PC-3 (cell line): Measurements from ENCODE around the gene GRK3. TPM values are rescaled to one million over a fixed set of nuclear protein-coding genes. Genes with fewer than 3 reads are reported as not detected.

Experiments
- ATAC-seq: fragments of 200-7000 bp; cut with Tn5 transposase; 2 replicates; pipeline ENCODE4 v1.9.1; 2020; ENCODE audit warnings: mild to moderate bottlenecking, moderate library complexity
- BruUV-seq: library from RNA; stranded (reverse); fragments of 400-500 nt; replicated peaks from 2 replicates; lab custom pipeline; 2021; lab: Mats Ljungman, UMichigan
- CTCF ChIA-PET: fragments of 300-600 bp; sonication (Branson Sonifier 250); formaldehyde crosslinking; loops from one replicate; lab custom pipeline; 2022; ENCODE audit warnings: antibody characterized with exemption; lab: Charles Lee
- POLR2A ChIA-PET: fragments of 300-600 bp; sonication (Branson Sonifier 250); formaldehyde crosslinking; loops from one replicate; lab custom pipeline; 2022; ENCODE audit warnings: antibody characterized with exemption; ENCODE audit not compliant: unreplicated experiment; lab: Charles Lee
- DNase-seq: peaks from one replicate; pipeline ENCODE4 v3.0.0-alpha.2; 2015
- H2AFZ ChIP-seq: fragments of 300-600 bp; sonication (generic); 2 replicates; pipeline ENCODE4 v1.6.0; 2016; ENCODE audit warnings: antibody characterized with exemption, low read length
- H3F3A ChIP-seq: fragments of 300-600 bp; sonication (generic); one replicate; pipeline ENCODE4 v1.6.0; 2017; ENCODE audit warnings: antibody characterized with exemption, low read length, control low read depth, mild to moderate bottlenecking; ENCODE audit not compliant: unreplicated experiment
- H3K27ac ChIP-seq: fragments of 300-600 bp; sonication (generic); 2 replicates; pipeline ENCODE4 v1.5.1; 2016; ENCODE audit warnings: mild to moderate bottlenecking, low read length
- H3K27me3 ChIP-seq: fragments of 300-600 bp; sonication (generic); 2 replicates; pipeline ENCODE4 v1.6.1; 2016; ENCODE audit warnings: low read length, mixed read lengths
- H3K36me3 ChIP-seq: fragments of 300-600 bp; sonication (generic); 2 replicates; pipeline ENCODE4 v1.6.1; 2016; ENCODE audit warnings: low read depth, mixed run types, low read length, mixed read lengths
- H3K4me1 ChIP-seq: fragments of 300-600 bp; sonication (generic); 2 replicates; pipeline ENCODE4 v1.5.1; 2016; ENCODE audit warnings: low read length; ENCODE audit not compliant: insufficient read depth
- H3K4me2 ChIP-seq: fragments of 300-600 bp; sonication (generic); 2 replicates; pipeline ENCODE4 v1.6.0; 2016; ENCODE audit warnings: low read length
- H3K4me3 ChIP-seq: fragments of 300-600 bp; sonication (generic); 2 replicates; pipeline ENCODE4 v1.5.1; 2016; ENCODE audit warnings: mild to moderate bottlenecking, low read length, mixed read lengths
- H3K79me2 ChIP-seq: fragments of 300-600 bp; sonication (generic); 2 replicates; pipeline ENCODE4 v1.6.1; 2017; ENCODE audit warnings: low read length, mixed read lengths
- H3K9ac ChIP-seq: fragments of 300-600 bp; sonication (generic); 2 replicates; pipeline ENCODE4 v1.6.0; 2016; ENCODE audit warnings: mild to moderate bottlenecking, low read length
- H3K9me2 ChIP-seq: fragments of 300-600 bp; sonication (generic); replicated peaks from 2 replicates; pipeline ENCODE4 v1.6.1; 2016; ENCODE audit warnings: mixed run types, low read length, mixed read lengths
- H3K9me3 ChIP-seq: fragments of 300-600 bp; sonication (generic); 2 replicates; pipeline ENCODE4 v1.6.1; 2016; ENCODE audit warnings: low read length, mixed read lengths
- H4K20me1 ChIP-seq: fragments of 300-600 bp; sonication (generic); 2 replicates; pipeline ENCODE4 v1.6.1; 2016; ENCODE audit warnings: low read length, mixed read lengths
- CTCF ChIP-seq: fragments of 300-600 bp; sonication (generic); conservative IDR thresholded peaks from 2 replicates; pipeline ENCODE4 v1.5.1; 2017; ENCODE audit warnings: antibody characterized with exemption, low read depth, mild to moderate bottlenecking, low read length
- EZH2 ChIP-seq: fragments of 300-600 bp; sonication (generic); IDR thresholded peaks from one replicate; pipeline ENCODE4 v1.6.1; 2017; ENCODE audit warnings: antibody characterized with exemption, mild to moderate bottlenecking, low read length; ENCODE audit not compliant: unreplicated experiment
- EZH2phosphoT487 ChIP-seq: fragments of 300-600 bp; sonication (generic); IDR thresholded peaks from 2 replicates; pipeline ENCODE4 v1.6.1; 2018; ENCODE audit warnings: mild to moderate bottlenecking, antibody characterized with exemption, low read length, borderline replicate concordance
- intact Hi-C: fragments of 100-400 bp; cut with micrococcal nuclease; formaldehyde crosslinking; loops from 2 replicates; pipeline ENCODE4 v1.9.0; 2023
- total RNA-seq: library from RNA; depleted of rRNA; stranded (reverse); fragments of >200 nt; gene quantifications from 2 replicates; pipeline ENCODE4 v1.2.3, GENCODE V29; 2014

The GRK3 gene
- total RNA-seq, 1 experiment from 2014 or later, result under 0.01 TPM

GRCh38 chr22:25735650-25736049, 171.2 kb downstream of the GRK3 start:
- no peaks in the 10 kb centered on the region for H3K9me2 ChIP-seq
- intact Hi-C loops, result no loop called here
- no peaks in the 10 kb centered on the region for H3K36me3 ChIP-seq
- H2AFZ ChIP-seq, result no peak overlapping the region
- CTCF ChIA-PET, result no interaction called here
- BruUV-seq, result no TSS peak
- no peaks in the 10 kb centered on the region for H3K79me2 ChIP-seq
- no peaks in the 10 kb centered on the region for H3F3A ChIP-seq
- no peaks in the 10 kb centered on the region for H3K9me3 ChIP-seq
- no peaks in the 10 kb centered on the region for H3K27me3 ChIP-seq
- no peak for TF ChIP-seq CTCF
- TF ChIP-seq EZH2phosphoT487, result no peak
- no peak for TF ChIP-seq EZH2
- H4K20me1 ChIP-seq, result no peaks in the 10 kb centered on the region
- ATAC-seq (no peak), DNase-seq (no peak)
- H3K4me1 ChIP-seq, result no peaks in the 10 kb centered on the region
- POLR2A ChIA-PET, result no interaction called here
- no peak overlapping the region for H3K9ac ChIP-seq
- no peak overlapping the region for H3K27ac ChIP-seq
- no peak overlapping the region for H3K4me3 ChIP-seq
- H3K4me2 ChIP-seq, result no peak overlapping the region

- no peak overlapping the region for H3K9ac ChIP-seq
- H3K4me1 ChIP-seq, result no peaks in the 10 kb centered on the region
- intact Hi-C loops, result no loop called here
- H3K27ac ChIP-seq, result no peak overlapping the region
- ATAC-seq, result no peak
- no peaks in the 10 kb centered on the region for H3K36me3 ChIP-seq
- no TSS peak for BruUV-seq
- no peaks in the 10 kb centered on the region for H3K79me2 ChIP-seq
- TF ChIP-seq EZH2, result no peak
- TF ChIP-seq CTCF, result no peak
- no peak for TF ChIP-seq EZH2phosphoT487
- H3K9me3 ChIP-seq, result no peaks in the 10 kb centered on the region
- DNase-seq, result no peak
- ChIA-PET CTCF (no interaction called here), POLR2A (no interaction called here)
- H3K9me2 ChIP-seq, result no peaks in the 10 kb centered on the region
- no peak overlapping the region for H3K4me2 ChIP-seq
- no peak overlapping the region for H2AFZ ChIP-seq
- H3F3A ChIP-seq, result no peaks in the 10 kb centered on the region
- H4K20me1 ChIP-seq, result no peaks in the 10 kb centered on the region
- H3K4me3 ChIP-seq, result no peak overlapping the region
- H3K27me3 ChIP-seq, result no peaks in the 10 kb centered on the region
Observed at GRCh38 chr22:25736378-25737011, 172.0 kb downstream of the GRK3 start.

- intact Hi-C loops, result no loop called here
- H3K36me3 ChIP-seq, result no peaks in the 10 kb centered on the region
- DNase-seq (no peak), ATAC-seq (no peak)
- no peak for TF ChIP-seq CTCF
- no peak for TF ChIP-seq EZH2
- no peak for TF ChIP-seq EZH2phosphoT487
- no peak overlapping the region for H2AFZ ChIP-seq
- no peak overlapping the region for H3K9ac ChIP-seq
- H3F3A ChIP-seq, result no peaks in the 10 kb centered on the region
- H3K27ac ChIP-seq, result no peak overlapping the region
- BruUV-seq, result no TSS peak
- H3K27me3 ChIP-seq, result no peaks in the 10 kb centered on the region; the same call in 1 of the 2 replicates
- no peaks in the 10 kb centered on the region for H3K9me2 ChIP-seq
- CTCF ChIA-PET, result no interaction called here
- no peaks in the 10 kb centered on the region for H3K9me3 ChIP-seq
- H4K20me1 ChIP-seq, result no peaks in the 10 kb centered on the region
- no peaks in the 10 kb centered on the region for H3K4me1 ChIP-seq
- H3K4me2 ChIP-seq, result no peak overlapping the region
- POLR2A ChIA-PET, result no interaction called here
- no peak overlapping the region for H3K4me3 ChIP-seq
- H3K79me2 ChIP-seq, result no peaks in the 10 kb centered on the region
Observed at GRCh38 chr22:25739659-25740344, 175.3 kb downstream of the GRK3 start.
